ENCODE results near the gene YLPM1.

Gene YLPM1

GRCh38 chr14:74820288-74820687 is 57.2 kb downstream of the YLPM1 start:
- TF ChIP-seq CTCF (IDR thresholded peaks at IDR 0.05) = no peak
- Mint-ChIP-seq H3K36me3 (ENCODE audit: low read depth) (peaks cover 55% of the 10 kb centered on the region), H3K27ac (peak overlapping the region; percentile 3), H3K27me3 (ENCODE audit: low read depth, poor library complexity) (no peaks in the 10 kb centered on the region), H3K4me1 (no peaks in the 10 kb centered on the region), H3K9me3 (no peaks in the 10 kb centered on the region), H3K4me3 (no peak overlapping the region)
- no peak for DNase-seq

- Mint-ChIP-seq H3K9me3 (no peaks in the 10 kb centered on the region), H3K4me3 (no peak overlapping the region), H3K27me3 (ENCODE audit: low read depth, poor library complexity) (no peaks in the 10 kb centered on the region), H3K27ac (no peak overlapping the region), H3K4me1 (no peaks in the 10 kb centered on the region), H3K36me3 (ENCODE audit: low read depth) (peaks cover 43% of the 10 kb centered on the region)
- no peak for DNase-seq
- TF ChIP-seq CTCF (IDR thresholded peaks at IDR 0.05) = no peak
Observed at GRCh38 chr14:74821267-74821915, 58.3 kb downstream of the YLPM1 start.

- no peaks in the 10 kb centered on the region for H3K4me1 Mint-ChIP-seq
Observed at GRCh38 chr14:74824997-74825396, 61.9 kb downstream of the YLPM1 start.

GRCh38 chr14:74826574-74826973 is 63.5 kb downstream of the YLPM1 start:
- DNase-seq = no peak
- Mint-ChIP-seq H3K4me1 (no peaks in the 10 kb centered on the region), H3K27me3 (ENCODE audit: low read depth, poor library complexity) (no peaks in the 10 kb centered on the region), H3K9me3 (no peaks in the 10 kb centered on the region), H3K36me3 (ENCODE audit: low read depth) (peaks cover 32% of the 10 kb centered on the region), H3K27ac (no peak overlapping the region), H3K4me3 (no peak overlapping the region)
- no peak for TF ChIP-seq CTCF (IDR thresholded peaks at IDR 0.05)

More at GRCh38 chr14:74824997-74825396, 61.9 kb downstream of the YLPM1 start:
- Mint-ChIP-seq H3K36me3 (ENCODE audit: low read depth) (peaks cover 36% of the 10 kb centered on the region), H3K27ac (no peak overlapping the region), H3K4me3 (no peak overlapping the region), H3K27me3 (ENCODE audit: low read depth, poor library complexity) (no peaks in the 10 kb centered on the region), H3K9me3 (no peaks in the 10 kb centered on the region)
- no peak for DNase-seq
- no peak for TF ChIP-seq CTCF (IDR thresholded peaks at IDR 0.05)

GRCh38 chr14:74829251-74829650 is 66.1 kb downstream of the YLPM1 start:
- DNase-seq = no peak
- TF ChIP-seq CTCF (IDR thresholded peaks at IDR 0.05) = no peak
- peaks cover 32% of the 10 kb centered on the region for H3K36me3 Mint-ChIP-seq (ENCODE audit: low read depth)
- no peaks in the 10 kb centered on the region for H3K27me3 Mint-ChIP-seq (ENCODE audit: low read depth, poor library complexity)
- no peak overlapping the region for H3K27ac Mint-ChIP-seq
- no peaks in the 10 kb centered on the region for H3K4me1 Mint-ChIP-seq
- H3K4me3 Mint-ChIP-seq = no peak overlapping the region
- H3K9me3 Mint-ChIP-seq = no peaks in the 10 kb centered on the region

GRCh38 chr14:74832849-74833248 is 69.7 kb downstream of the YLPM1 start:
- Mint-ChIP-seq H3K36me3 (ENCODE audit: low read depth) (peaks cover 39% of the 10 kb centered on the region), H3K9me3 (no peaks in the 10 kb centered on the region), H3K4me1 (no peaks in the 10 kb centered on the region), H3K27me3 (ENCODE audit: low read depth, poor library complexity) (no peaks in the 10 kb centered on the region), H3K4me3 (no peak overlapping the region), H3K27ac (no peak overlapping the region)
- DNase-seq = no peak
- TF ChIP-seq CTCF (IDR thresholded peaks at IDR 0.05) = no peak
